GM19397 (cell line): ENCODE data around the gene AP5Z1.
A peak's percentile ranks its signal among the peaks of the same experiment; 100 is the strongest.

ENCODE experiments used
- ATAC-seq: cut with Tn5 transposase; IDR thresholded peaks from one replicate; pipeline ENCODE4 v1.9.1; 2021; ENCODE audit warnings: mild to moderate bottlenecking, moderate library complexity; ENCODE audit not compliant: unreplicated experiment

Gene AP5Z1

DNA sequence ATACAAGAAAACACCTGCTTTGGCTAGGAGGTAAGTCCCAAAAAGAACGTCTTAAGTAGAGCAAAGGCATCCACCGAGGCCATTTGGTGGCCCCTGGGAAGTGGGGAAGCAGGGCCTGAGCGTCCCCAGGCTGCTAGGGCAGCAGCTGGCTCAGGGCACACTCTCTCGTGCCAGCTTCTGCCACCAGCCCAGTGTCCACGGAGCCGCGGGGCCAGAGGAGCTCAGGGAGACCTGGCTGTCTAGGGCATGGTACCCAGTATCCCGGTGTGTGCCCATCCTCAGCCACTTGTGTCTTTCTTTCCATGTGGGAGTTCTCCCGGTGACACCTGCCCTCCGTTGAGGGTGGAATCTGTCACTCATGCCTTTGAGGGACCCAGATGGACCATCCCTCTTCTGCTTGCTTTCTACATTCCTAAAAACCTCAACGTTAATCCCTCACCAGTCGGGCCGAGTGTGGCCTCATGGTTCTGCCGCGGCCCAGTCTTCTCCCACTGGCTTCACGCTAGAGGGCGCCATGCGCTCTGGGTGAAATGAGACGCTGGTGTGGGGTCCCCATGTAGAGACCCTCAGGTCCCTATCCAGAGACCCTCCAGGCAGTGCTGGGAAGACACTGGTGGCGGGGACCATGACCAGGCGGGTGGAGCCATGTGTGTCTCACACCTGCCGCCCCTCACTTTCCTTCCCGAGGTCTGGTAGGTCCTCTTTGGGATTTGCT lies 9.5 kb upstream of the AP5Z1 start:
- no peak for ATAC-seq

GRCh38 chr7:4766666-4767519 lies 8.5 kb upstream of the AP5Z1 start:
- ATAC-seq, result no peak

DNA sequence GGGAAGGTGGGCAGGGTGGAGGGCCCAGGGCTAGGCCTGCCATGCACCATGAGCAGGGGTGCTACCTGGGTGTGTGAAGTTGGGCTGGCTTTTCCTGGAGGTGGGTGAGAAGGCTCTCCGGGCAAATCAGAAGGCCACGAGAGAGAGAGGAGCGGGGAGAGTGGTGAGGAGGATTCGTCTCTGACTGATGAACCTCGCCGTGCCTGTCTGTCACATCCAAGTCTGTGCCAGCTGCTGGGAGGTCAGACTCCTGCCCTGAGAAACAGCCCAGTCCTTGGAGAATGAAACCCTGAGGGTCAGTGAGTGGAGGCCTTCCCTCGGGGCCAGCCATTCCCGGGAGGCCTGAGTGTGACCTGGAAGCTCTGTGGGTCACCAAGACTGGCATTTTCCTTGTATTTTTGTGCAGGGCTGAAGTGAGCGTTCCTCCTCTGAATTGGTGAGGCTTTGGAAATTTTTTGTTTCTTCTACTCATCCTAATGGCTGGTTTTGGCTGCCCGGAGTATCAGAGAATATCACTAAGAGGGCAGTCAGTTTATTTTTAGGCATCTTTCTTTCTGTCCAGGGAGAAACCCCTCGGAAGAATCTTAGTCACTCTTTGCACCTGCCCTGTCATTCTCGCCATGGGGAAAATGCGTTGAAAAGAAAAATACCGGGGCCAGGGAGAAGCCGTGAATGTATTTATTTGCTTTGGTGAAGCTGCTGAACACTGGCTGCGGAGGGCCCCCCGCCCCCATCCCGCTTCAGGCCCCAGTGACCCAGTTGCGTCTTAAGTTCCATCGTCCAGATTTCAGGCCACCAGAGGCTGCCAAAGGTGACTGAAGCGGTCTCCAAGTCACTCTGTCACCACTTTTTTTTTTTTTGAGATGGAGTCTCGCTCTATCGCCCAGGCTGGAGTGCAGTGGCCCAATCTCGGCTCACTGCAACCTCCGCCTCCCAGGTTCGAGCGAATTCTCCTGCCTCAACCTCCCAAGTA lies 6.5 kb upstream of the AP5Z1 start:
- ATAC-seq, result no peak

GRCh38 chr7:4769761-4770160 lies 5.7 kb upstream of the AP5Z1 start:
- no peak for ATAC-seq

DNA sequence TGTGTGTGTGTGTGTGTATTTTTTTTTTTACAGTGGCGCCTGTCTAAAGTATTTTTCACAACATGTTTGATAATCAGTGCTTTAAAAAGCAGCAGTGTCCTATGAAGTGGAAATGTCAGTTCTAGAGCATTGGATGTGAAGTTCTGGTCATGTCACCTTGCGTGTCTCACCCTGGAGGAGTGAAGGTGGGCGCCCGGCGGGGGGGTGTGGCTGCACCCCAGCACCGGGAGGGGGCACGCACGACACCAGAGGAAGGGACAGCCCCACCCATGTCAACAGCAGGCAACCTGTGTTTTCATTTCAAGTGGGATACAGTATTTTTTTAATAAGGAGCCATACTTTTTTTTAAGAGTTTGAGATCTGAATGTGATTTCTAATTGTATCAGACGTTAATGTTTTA lies 4.5 kb upstream of the AP5Z1 start:
- no peak for ATAC-seq

DNA sequence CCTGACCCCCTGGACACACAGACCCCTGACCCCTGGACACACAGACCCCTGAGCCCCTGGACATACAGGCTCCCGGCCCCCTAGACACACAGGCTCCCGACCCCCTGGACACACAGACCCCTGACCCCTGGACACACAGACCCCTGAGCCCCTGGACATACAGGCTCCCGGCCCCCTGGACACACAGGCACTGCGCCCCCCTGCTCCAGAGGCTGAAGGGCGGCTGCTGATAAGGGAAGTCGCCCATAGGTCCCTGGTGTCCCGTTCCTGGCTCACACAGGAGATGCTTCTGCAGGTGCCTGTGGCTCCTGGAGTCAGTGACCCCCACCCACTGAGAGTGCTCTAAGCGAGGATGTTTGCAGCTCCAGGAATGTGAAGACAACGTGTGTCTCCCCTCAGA lies 3.7 kb upstream of the AP5Z1 start:
- no peak for ATAC-seq

- no peak for ATAC-seq
Observed at GRCh38 chr7:4772306-4772705, 3.1 kb upstream of the AP5Z1 start.

DNA sequence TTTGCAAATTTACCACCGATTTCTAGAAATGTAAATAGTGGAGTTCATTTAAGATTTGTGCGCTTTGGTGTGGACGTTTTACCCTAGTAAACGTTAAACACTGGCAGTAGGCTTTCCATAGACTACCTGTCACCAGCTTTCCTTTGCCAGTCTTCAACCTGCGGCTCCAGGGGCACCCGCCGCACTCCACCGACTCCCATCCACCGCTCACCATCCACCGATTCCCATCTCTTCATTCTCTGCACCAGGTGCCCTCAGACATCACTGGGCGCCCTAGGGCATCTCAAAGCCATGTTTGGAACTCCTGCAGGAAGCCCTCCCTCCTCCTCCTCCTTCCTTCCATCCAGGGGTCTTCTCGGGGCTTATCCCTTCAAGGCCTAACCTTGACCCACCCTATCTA lies 1.4 kb upstream of the AP5Z1 start:
- no peak for ATAC-seq

GRCh38 chr7:4774658-4775249 lies 669 bp upstream of the AP5Z1 start:
- ATAC-seq, result peak; percentile 16

- no peak for ATAC-seq
Observed at GRCh38 chr7:4775848-4776623, 613 bp downstream of the AP5Z1 start.

DNA sequence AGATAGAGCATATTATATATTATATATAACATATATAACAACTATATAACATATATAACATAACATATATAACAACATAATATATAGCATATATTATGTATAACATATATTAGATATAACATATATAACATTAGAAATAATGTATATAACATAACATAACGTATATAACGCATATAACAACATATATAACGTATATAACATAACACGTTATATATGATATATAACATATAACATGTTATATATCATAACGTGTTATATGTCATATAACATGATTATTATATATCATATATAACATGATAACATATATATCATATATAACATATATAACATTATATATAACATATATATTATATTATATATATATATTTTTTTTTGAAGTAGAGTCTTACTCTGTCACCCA lies 3.7 kb downstream of the AP5Z1 start:
- no peak for ATAC-seq

- no peak for ATAC-seq
Observed at GRCh38 chr7:4781366-4782069, 6.1 kb downstream of the AP5Z1 start.

DNA sequence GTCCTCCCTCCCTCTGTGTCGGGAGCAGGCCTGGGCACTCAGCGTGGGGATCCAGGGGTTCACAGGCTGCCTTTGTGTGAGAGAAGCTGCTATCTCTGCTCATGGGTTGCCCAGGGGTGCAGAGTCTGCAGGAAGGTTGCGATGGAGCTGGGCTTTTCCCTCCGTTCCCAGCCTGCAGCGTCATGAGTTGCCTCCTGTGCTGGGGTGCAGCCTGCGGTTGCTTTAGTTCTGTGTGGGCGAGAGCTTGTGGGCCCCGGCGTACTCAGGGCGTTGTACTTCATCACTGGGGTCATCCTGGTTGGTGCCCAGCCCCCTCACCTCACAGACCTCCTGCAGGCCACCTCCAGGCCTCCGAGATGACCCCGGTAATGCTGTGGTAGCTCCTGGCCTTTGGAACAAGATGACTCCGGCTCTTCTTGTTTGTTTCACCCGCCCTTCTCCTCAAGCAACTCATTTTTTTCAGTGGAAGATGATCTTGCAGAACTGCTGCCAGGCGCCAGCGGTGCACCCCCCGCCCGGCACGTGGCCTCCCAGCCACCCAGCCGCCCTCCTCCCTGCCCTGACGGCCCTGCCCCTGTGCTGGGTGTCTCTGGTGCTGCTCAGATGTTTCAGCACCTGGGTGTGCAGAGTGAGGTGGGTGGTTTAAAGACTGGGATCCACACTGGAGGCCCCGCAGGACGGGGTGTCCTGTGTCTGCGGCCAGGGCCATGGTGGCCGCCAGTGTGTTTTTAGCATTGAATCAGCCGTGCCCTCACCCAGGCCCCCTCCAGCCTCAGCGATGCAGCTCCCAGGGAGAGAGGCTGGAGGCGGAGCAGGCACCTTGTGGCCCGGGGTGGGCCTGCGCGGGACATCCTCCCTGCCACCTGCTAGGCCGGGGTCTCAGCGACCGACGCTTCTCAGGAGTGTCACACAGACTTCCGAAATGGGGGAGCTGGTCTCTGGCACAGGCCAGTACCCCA lies 7.2 kb downstream of the AP5Z1 start:
- no peak for ATAC-seq

- no peak for ATAC-seq
Observed at GRCh38 chr7:4783292-4783652, 7.8 kb downstream of the AP5Z1 start.

GRCh38 chr7:4783762-4784351 lies 8.4 kb downstream of the AP5Z1 start:
- ATAC-seq, result no peak

GRCh38 chr7:4784799-4785198 lies 9.4 kb downstream of the AP5Z1 start:
- ATAC-seq, result no peak

- ATAC-seq, result no peak
Observed at GRCh38 chr7:4785371-4785770, 9.9 kb downstream of the AP5Z1 start.

- no peak for ATAC-seq
Observed at GRCh38 chr7:4786015-4786414, 10.6 kb downstream of the AP5Z1 start.
